Suprapubic skin (tissue), 3 donors: ENCODE results near the gene POPDC2.

Source experiments
- CTCF ChIP-seq, 2 donors: fragments of 200-600 bp in 1 of 2; fragments of 450-650 bp in 1 of 2; sonication (generic) in 1 of 2; IDR thresholded peaks; one replicate each; pipeline ENCODE4 v1.5.1; 2016 to 2019; ENCODE audit warnings: antibody characterized with exemption in 2 of 2, mild to moderate bottlenecking in 1 of 2, moderate library complexity in 1 of 2
- EP300 ChIP-seq: sonication (generic); formaldehyde crosslinking; IDR thresholded peaks from one replicate; pipeline ENCODE4 v1.6.1; 2017; ENCODE audit warnings: antibody characterized with exemption
- POLR2A ChIP-seq, 2 donors: fragments of 450-650 bp; IDR thresholded peaks; one replicate each; pipeline ENCODE4 v1.6.1; 2017; ENCODE audit warnings: antibody characterized with exemption in 2 of 2, mild to moderate bottlenecking in 2 of 2, moderate library complexity in 2 of 2

GRCh38 chr3:119616056-119616455 is 44.3 kb downstream of the POPDC2 start:
- TF ChIP-seq CTCF (IDR thresholded peaks at IDR 0.05) (no peak), POLR2A (IDR thresholded peaks at IDR 0.05) (no peak), EP300 (no peak)
